HL-60 (cell line): ENCODE data around the gene VAT1L.

ENCODE experiments used
- DNase-seq, 2 experiments: peaks; one replicate each; pipeline ENCODE4 v3.0.0-alpha.2; 2010 to 2020; ENCODE audit warnings: low read depth in 1 of 2, low spot score in 1 of 2
- H3K27ac ChIP-seq: fragments of 250-450 bp; sonication (Bioruptor Pico); replicated peaks from 2 replicates; pipeline ENCODE4 v1.5.1; 2020; ENCODE audit warnings: mild to moderate bottlenecking, moderate library complexity
- H3K27me3 ChIP-seq: fragments of 250-450 bp; sonication (Bioruptor Pico); 2 replicates; pipeline ENCODE4 v1.5.1; 2021; ENCODE audit warnings: mild to moderate bottlenecking, moderate library complexity; ENCODE audit not compliant: insufficient read depth, poor library complexity, severe bottlenecking
- H3K4me3 ChIP-seq: replicated peaks from 2 replicates; pipeline ENCODE4 v1.5.1; 2011; ENCODE audit warnings: mild to moderate bottlenecking, control low read depth, low read length; ENCODE audit not compliant: insufficient read depth
- GABPA ChIP-seq: IDR thresholded peaks from 2 replicates; pipeline ENCODE4 v1.6.1; 2012; ENCODE audit warnings: low read depth
- POLR2AphosphoS5 ChIP-seq: IDR thresholded peaks from 2 replicates; pipeline ENCODE4 v1.6.1; 2012; ENCODE audit warnings: low read depth
- SPI1 ChIP-seq: IDR thresholded peaks from 2 replicates; pipeline ENCODE4 v1.6.1; 2012; ENCODE audit warnings: low read depth, mild to moderate bottlenecking, borderline replicate concordance
- TF ChIP-seq, protein P1 (sequence below): IDR thresholded peaks from one replicate; pipeline ENCODE4 v1.5.1; 2011; ENCODE audit warnings: low read length, control low read depth, inconsistent platforms; ENCODE audit not compliant: insufficient read depth
- TF ChIP-seq, protein P2 (sequence below): IDR thresholded peaks from 2 replicates; pipeline ENCODE4 v1.6.1; 2012; ENCODE audit warnings: low read depth; ENCODE audit not compliant: insufficient replicate concordance

Gene VAT1L

DNA sequence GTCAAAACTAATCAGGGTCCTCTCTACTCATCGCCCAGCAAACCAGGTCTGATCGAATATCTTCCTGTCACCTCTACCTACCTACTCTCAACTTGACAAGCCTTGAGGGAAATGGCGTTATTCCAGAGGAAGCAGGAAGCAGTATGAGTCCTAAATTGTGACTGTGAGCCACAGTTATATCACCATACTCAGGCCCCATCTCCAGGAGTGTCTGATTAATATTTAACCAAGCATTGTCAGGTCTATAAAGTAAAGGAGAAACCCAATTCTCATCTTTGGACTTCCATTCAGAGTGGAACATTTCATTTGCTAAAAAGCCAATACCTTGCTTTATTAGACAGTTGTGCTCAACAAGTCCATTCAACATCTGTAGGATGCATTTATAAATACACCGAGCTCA is 216.2 kb downstream of the VAT1L start:
- Histone ChIP-seq H3K27me3 (no peaks in the 10 kb centered on the region), H3K27ac (no peak overlapping the region), H3K4me3 (no peak overlapping the region)
- TF ChIP-seq, protein P1, sequence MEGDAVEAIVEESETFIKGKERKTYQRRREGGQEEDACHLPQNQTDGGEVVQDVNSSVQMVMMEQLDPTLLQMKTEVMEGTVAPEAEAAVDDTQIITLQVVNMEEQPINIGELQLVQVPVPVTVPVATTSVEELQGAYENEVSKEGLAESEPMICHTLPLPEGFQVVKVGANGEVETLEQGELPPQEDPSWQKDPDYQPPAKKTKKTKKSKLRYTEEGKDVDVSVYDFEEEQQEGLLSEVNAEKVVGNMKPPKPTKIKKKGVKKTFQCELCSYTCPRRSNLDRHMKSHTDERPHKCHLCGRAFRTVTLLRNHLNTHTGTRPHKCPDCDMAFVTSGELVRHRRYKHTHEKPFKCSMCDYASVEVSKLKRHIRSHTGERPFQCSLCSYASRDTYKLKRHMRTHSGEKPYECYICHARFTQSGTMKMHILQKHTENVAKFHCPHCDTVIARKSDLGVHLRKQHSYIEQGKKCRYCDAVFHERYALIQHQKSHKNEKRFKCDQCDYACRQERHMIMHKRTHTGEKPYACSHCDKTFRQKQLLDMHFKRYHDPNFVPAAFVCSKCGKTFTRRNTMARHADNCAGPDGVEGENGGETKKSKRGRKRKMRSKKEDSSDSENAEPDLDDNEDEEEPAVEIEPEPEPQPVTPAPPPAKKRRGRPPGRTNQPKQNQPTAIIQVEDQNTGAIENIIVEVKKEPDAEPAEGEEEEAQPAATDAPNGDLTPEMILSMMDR, result no peak
- TF ChIP-seq, protein P2, sequence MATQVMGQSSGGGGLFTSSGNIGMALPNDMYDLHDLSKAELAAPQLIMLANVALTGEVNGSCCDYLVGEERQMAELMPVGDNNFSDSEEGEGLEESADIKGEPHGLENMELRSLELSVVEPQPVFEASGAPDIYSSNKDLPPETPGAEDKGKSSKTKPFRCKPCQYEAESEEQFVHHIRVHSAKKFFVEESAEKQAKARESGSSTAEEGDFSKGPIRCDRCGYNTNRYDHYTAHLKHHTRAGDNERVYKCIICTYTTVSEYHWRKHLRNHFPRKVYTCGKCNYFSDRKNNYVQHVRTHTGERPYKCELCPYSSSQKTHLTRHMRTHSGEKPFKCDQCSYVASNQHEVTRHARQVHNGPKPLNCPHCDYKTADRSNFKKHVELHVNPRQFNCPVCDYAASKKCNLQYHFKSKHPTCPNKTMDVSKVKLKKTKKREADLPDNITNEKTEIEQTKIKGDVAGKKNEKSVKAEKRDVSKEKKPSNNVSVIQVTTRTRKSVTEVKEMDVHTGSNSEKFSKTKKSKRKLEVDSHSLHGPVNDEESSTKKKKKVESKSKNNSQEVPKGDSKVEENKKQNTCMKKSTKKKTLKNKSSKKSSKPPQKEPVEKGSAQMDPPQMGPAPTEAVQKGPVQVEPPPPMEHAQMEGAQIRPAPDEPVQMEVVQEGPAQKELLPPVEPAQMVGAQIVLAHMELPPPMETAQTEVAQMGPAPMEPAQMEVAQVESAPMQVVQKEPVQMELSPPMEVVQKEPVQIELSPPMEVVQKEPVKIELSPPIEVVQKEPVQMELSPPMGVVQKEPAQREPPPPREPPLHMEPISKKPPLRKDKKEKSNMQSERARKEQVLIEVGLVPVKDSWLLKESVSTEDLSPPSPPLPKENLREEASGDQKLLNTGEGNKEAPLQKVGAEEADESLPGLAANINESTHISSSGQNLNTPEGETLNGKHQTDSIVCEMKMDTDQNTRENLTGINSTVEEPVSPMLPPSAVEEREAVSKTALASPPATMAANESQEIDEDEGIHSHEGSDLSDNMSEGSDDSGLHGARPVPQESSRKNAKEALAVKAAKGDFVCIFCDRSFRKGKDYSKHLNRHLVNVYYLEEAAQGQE, result no peak
- no peak for DNase-seq

DNA sequence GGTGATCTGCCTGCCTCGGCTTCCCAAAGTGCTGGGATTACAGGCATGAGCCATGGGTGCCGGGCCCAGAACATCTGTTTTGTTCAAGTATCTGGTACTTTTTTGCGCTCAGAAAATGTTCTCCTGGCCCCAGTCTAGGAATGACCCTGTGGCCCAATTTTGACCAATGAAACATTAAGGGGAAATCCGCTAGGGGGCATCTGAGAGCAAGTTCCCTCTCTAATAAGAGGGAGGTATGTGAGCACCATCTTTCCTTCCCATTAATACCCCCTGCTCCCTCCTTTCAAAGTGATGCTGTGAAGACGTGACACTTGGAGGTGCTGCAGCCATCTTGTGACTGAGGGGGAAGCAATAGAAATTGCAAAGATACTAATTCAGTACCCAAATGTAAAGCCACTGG is 217.5 kb downstream of the VAT1L start:
- DNase-seq, result no peak
- TF ChIP-seq, protein P1, result no peak
- TF ChIP-seq, protein P2, result no peak
- TF ChIP-seq SPI1, result no peak
- no peak for TF ChIP-seq POLR2AphosphoS5
- no peak for TF ChIP-seq GABPA
- no peak overlapping the region for H3K27ac ChIP-seq
- no peak overlapping the region for H3K4me3 ChIP-seq
- no peaks in the 10 kb centered on the region for H3K27me3 ChIP-seq

DNA sequence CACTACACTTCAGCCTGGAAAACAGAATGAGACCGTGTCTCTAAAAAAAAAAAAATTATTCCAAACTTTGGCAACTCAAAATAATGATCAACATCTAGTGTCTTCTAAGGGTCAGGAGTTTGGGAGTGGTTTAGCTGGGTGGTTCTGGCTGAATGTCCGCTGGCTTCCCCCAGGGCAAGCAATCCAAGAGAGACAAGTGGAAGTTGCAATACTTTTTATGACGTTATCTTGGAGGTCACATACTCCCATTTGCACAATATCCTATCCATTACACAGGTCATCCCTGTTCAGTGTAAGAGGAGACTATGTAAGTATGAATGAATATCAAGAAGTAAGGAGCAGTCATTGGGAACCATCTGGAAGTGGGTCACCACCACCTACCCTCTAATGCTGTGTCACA is 218.8 kb downstream of the VAT1L start:
- TF ChIP-seq SPI1 (no peak), POLR2AphosphoS5 (no peak), GABPA (no peak)
- TF ChIP-seq, protein P2, result no peak
- TF ChIP-seq, protein P1, result no peak
- DNase-seq, result no peak
- no peak overlapping the region for H3K27ac ChIP-seq
- H3K4me3 ChIP-seq, result no peak overlapping the region
- H3K27me3 ChIP-seq, result no peaks in the 10 kb centered on the region
